Measurements from ENCODE around the gene SAMM50.

The SAMM50 gene

DNA sequence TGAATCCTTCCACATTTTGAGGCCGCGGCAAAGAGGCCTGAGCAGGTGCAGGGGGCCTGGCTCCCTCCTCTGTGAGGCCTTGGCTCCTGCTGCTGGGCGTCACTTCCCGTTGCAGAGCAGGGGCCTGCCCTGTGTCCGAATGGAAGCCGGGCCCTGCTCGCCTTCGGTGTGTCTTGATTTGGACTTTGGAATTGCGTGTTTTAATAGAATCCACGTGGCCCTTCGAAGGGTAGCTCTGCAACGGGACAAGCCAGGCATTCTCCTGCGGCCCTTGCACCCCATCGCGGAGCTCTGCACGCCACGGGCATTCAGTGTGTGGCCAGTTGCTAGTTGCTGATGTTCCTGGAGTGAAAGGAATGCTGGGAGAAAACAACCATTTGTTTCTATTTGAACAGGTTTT, 25.8 kb downstream of the SAMM50 start:
- no peak for DNase-seq

DNA sequence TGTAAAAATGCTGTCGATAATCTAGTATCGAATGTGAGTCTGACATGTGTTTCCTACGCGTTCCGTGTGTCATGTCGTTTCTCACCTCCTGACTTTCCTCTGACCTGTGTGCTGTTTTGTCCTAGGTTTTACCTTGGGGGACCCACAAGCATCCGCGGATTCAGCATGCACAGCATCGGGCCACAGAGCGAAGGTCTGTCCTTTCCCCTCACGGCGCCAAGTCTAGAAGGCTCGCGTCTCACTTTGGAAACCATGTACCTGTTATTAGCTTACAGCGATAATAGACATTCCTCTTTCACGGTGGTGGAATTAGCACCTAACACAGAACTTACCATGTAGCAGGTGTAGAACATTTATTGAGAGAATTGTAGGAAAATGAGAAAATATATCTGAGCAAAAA, 28.6 kb downstream of the SAMM50 start:
- no peak for DNase-seq

DNA sequence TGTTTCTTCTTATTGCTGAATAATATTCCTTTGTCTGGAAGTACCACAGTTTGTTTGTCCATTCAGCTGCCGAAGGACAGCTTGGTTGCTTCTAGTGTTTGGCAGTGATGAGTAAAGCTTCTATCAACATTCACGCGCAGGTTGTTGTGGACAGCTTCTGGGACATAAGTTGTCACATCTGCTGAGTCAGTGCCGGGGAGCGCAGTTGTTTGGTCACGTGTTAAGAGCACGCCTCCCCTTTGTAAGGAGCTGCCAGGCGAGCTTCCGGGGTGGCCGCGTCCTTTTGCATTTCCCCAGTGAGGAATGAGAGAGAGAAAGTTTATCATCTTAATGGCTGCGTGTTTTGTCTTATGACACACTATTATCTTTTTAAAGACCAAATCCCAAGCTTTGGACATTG, 30.3 kb downstream of the SAMM50 start:
- no peak for DNase-seq

DNA sequence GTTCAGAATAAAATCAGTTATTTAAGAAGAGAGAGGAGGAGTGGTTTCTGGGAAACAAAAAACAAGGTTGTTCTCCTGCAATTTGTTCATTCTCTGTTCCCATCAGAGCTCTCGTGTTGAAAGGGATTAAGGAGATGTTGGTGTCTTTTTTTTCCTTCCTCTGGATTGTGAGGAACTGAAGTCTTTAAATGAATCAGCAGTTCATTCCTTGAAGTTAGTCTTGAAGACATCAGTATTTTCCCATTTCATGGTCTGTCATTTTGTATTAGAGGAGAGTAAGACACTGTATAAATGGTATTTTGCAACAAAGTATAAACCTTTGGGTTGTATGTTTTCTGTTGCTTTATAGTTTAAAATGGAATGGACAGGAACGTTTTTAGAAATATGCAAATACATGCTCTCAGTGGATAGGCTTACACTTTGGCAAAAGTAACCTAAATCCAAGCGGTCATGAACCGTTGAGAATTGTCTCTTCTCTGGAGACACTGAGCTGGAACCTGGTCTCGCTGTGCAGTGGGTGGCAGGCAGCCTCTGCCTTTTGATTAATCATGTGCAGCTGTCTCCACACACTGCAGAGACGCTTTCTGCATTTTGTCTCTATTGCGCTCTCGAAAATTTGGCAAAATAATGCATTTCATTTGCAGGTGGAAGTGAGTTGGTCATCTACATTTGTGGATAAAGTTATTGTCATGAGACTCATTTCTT, 33.0 kb downstream of the SAMM50 start:
- DNase-seq: no peak

DNA sequence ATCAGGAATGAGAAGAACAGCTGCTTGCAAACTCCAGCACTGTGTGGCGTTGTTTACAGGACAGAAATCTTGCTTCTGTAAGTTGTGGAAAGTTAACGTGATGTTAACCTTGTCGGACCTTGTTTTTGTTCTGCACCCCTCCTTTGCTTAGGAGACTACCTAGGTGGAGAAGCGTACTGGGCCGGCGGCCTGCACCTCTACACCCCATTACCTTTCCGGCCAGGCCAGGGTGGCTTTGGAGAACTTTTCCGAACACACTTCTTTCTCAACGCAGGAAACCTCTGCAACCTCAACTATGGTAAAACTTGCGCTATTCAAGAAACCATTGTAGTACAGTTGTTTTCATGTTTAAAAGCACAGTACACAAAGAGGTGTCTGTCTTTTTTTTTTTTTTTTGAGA, 33.7 kb downstream of the SAMM50 start:
- DNase-seq: no peak

DNA sequence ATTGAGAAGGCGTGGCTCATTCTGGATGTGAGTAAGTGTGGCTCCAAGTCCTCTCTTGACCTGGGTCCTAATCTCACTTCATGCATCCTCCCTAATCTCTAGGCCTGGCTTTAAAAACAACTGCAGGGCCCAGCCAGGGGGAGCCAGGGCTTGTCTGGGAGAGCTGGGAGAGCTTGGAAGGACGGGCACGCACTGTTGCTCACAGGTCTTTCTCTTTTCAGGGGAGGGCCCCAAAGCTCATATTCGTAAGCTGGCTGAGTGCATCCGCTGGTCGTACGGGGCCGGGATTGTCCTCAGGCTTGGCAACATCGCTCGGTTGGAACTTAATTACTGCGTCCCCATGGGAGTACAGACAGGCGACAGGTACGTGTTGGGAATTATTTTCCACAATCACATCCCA, 34.8 kb downstream of the SAMM50 start:
- peak; percentile 65 for DNase-seq

DNA sequence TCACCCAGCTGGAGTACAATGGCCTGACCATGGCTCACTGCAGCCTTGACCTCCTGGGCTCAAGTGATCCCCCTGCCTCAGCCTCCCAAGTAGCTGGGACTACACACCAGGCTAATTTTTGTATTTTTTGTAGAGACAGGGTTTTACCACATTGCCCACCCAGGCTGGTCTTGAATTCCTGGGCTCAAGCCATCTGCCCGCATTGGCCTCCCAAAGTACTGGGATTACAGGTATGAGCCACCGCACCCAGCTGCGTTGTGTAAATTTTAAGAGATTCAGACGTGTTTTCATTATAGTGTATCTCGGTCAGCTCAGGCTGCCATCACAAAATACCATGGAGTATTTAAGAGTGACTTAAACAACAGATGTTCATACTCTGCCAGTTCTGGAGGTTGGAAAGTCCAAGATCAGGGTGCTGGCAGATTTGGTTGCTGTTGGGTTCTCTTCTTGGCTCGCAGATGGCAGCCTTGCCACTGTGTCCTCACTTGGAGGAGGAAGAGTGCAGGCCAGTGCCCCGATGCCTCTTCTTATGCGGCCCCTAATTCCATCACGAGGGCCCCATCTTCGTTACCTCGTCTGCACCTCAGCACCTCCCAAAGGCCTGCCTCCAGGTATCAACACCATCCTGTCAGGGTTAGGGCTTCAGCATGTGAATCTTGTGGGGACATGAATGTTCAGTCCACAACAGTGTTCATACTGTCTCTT, 36.2 kb downstream of the SAMM50 start:
- no peak for DNase-seq

DNA sequence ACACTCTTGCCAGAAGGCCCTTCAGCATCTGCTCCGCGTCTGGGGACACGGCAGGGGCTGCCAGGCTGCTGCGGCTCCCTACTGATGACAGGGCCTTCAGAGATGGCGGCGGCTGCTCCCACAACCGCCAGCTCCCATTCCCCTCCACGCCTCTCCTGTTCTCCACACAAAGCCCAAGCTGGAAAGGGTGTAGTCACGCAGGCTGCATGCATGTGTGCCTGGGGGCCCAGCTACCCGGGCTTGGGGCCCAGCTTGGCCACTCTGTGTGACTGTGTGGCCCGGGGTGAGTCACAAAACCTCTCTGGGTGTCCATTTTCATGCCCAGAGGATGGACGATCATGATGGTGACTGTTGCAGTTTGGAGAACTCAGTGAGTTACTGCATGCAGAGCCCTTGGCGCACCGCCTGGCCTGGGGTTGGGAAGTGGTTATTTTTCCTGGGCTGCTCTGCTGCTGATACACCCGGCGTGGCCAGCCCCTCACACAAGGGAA, 37.1 kb downstream of the SAMM50 start:
- DNase-seq: no peak

- DNase-seq: no peak
These were observed 38.0 kb downstream of the SAMM50 start for GRCh38 chr22:43993072-43993760.

DNA sequence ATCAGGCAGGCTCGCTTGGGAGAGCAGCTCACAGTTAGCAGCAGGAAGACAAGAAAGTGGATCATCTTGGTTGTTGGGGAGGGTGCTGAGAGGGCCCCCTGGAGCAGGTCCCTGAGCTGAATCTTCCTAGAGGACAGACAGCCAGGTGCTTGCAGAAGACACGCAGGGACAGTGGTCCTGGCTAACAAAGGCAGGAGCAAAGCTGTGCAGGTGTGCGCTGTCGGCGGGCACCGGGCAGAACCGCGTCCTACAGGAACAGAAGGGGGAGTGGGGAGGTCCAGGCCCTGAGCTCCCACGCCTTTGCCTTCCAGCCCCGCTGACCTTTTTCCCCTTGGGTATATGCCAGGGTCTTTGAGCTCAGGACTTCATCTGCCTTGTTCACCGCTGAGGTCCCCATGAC, 38.8 kb downstream of the SAMM50 start:
- DNase-seq: no peak

DNA sequence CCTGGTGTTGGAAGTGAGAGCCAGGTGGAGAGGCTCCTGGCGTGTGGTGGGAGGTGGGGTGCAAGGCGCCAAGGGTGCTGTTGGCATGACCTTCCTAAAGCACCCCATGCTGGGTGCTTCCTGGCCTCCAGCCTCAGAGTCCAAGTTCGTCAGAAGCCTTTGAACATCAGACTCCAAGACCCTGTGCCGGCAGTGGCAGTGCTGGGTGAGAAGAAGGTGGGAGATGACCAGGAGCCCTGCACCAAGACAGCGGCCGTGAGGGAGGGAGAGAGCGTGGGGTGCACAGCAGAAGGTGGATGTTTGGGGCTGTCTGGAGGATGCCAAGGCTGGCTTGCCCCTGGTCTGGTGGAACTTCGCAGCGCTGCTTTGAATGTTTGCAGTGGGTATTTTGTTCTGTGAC, 39.2 kb downstream of the SAMM50 start:
- no peak for DNase-seq

GRCh38 chr22:43995057-43995685, 39.9 kb downstream of the SAMM50 start:
- DNase-seq: no peak

DNA sequence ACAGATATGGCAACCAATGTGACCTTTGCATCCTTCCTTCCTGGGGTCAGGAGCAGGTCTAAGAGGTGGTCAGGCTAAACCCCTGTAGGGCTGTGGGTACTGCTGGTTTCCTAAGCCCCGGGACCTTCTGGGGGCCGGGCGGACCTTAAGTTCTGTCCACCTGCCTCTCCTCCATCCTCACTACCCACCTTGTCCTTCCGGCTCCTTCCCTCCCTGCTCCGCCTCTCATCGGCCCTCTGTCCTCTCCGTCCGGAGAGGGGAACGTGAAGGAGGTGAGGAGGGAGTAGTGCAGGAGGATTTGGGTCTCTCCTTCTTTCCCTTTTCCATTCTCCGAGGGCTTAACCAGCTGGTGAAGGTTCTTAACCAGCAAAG, 40.5 kb downstream of the SAMM50 start:
- no peak for DNase-seq

GRCh38 chr22:43996170-43996980, 41.1 kb downstream of the SAMM50 start:
- no peak for DNase-seq

GRCh38 chr22:43996981-43997265, 41.7 kb downstream of the SAMM50 start:
- no peak for DNase-seq

- DNase-seq: no peak
These were observed 43.5 kb downstream of the SAMM50 start for GRCh38 chr22:43998679-43999264.

GRCh38 chr22:43999378-43999777, 44.1 kb downstream of the SAMM50 start:
- no peak for DNase-seq

DNA sequence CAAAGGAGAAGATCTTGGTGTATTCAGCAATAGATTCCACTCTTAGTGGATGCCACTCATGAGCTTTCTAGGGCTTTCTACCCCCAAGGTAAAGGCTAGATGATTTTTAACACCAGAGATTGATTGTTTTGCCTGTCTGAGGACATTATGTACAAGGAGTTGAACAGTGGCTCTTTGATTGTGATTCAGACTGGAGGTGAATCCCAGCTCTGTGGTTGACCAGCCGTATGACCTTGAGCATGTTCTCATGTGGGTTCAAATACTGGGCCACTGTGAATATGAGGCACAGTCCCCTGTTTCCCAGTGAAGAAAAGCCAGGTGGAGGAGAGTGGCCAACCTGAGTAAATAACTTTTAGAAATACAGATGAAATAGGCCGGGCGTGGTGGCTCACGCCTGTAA, 44.9 kb downstream of the SAMM50 start:
- no peak for DNase-seq

- DNase-seq: no peak
These were observed 46.3 kb downstream of the SAMM50 start for GRCh38 chr22:44001521-44001920.

GRCh38 chr22:44002324-44002723, 47.1 kb downstream of the SAMM50 start:
- no peak for DNase-seq

DNA sequence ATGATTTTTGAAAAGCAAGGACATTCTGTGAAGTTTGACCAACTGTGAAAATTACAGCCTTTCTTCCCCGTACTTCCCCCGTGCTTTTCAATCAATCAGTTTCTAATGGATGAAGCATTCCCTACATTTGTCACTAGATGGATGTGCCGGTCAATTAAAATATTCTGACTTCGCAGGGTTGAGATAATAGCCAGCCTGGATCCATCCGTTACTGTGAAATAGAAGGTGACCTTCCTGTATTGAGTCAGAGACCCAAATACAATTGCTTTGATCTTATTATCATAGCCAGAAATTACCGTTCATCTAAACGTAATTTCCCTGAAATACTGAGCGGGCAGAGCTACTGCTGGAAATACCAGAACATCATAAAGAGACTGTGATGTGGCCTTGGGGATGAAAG, 47.8 kb downstream of the SAMM50 start:
- DNase-seq: no peak

DNA sequence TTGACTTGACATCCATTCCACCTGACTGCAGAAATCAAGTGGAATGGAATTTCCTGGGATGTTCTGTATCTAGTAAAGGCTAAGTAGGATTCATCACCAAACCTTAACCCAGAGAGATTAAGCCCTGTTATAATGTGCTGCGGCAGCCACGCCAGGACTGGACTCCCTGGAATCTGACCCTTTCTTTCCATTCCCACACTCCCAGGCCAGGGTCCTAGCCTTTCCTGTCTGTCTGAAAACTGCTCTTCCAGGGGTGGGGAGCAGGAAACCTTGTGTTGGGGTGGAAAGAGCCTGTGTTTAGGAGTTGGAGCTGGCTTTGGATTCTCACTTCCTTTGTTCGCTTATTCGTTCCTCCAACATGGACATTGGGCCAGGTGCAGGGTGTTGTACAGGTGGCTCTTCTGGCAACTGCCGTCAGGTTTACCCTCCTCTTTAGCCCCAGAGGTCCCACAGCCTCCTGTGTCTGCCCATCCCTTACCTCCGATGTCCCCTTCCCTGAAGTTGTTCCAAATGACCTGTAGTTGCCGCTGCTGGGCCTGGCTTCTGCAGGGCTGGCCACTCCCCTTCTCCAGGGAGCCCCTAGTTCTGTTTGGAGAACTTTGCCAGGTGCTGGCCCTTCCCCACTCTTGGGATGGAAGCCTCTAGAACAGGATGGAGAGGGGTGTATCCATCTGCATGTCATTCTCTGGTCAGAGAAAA, 48.3 kb downstream of the SAMM50 start:
- DNase-seq: no peak
